Amygdala (tissue), 56 donors: ENCODE data around the gene L2HGDH.

Source experiments
- DNase-seq, 56 donors: peaks; one replicate each; lab custom pipeline; 2025; lab: John Stamatoyannopoulos, UW

Gene L2HGDH

DNA sequence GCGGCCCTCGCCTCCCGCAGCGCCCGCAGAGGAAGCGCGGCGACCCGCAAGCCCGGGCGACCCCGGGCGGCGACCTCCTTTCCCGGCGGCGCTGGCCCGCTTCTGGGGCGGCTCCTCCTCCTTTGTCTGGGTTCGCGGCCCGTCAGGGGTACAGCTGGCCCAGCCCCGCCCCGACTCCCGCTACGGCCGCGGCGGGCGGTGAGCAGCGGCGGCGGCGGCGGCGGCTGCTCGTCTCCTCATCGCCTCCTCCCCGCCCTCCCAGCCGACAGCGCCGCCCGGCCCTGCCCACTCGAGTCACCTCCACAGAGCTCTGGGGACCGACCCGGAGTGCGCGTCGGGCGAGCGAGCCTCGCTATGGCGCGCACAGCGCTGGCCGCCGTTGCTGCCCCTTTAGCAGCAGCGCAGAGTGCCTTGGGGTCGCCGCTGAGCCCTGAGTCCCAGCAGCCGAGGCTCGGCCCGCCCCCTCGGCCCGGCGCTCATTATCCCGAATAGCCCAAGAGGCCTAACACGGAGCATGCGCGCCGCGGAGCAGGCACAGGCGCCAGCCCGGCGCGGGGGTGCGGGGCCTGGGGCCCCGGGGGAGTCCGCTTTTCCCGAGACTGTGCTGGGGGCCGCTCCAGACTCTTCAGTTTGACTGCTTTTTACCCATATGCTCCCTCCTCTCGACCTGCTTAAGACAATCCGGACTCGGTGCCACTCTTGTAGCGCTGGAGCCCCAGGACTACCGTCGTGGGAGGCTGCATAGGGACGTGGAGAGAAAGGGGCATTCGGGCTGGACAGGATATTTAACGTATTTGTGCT lies 80.4 kb downstream of the L2HGDH start, which contains the start of gene SOS2:
TSS of gene SOS2 (minus strand) at position 104 of the 801 bp plus-strand sequence. CDS start 295 bp downstream, outside the sequence.
- DNase-seq: peak; percentile 33 to 96 (median 86)

DNA sequence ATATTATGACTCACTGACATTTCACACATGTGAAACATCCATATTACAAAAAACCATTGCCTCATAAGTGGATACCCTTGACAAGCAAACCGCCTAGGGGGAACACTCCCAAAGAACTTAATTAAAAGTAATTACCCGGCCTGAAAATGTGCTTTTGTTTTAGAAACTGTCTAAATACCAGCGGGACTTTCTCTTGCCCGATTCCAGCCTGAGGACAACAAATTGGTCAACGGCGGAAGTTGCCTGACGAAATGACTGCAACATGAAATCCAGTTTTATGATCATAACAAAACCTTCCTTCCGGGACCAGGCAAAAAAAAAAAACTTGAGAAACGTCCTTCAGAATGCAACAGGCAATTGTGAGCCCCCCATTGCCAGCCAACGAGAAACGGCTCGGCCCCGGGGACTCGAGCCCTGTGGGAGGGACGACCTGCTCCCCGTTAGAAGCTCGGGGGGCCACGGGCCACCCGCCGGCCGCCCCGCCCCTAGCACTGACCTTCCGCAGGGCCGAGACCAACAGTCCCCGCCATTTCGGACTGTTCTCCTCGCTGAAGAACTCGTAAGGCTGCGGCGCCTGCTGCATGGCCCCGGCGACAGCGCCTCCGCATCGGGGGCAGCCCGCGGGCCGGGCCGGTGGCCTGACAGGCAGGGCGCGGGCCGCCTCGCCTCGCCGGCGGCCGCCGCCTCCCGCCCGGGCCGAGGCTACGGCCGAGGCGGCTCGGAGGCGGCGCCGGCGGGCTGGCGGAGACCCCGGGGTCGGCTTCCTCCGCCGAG lies 81.1 kb downstream of the L2HGDH start:
- peak in 44 of 56 donors; percentile 2 to 70 (median 32) for DNase-seq

DNA sequence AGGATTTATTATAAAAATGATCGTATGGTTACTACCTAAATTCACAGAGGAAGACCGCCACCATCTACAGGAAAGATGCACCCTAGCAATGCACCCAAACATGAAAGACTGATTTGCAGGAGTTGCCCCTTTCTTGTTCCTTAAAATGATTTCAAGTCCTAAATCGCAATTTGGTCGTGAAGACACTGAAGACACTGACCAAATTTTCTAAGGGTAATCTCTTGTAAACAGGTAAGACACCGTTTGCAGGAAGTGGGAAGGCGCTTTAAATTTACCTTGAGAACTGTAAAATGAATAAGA lies 81.7 kb downstream of the L2HGDH start:
- DNase-seq: peak in 1 of 56 donors; percentile 5

DNA sequence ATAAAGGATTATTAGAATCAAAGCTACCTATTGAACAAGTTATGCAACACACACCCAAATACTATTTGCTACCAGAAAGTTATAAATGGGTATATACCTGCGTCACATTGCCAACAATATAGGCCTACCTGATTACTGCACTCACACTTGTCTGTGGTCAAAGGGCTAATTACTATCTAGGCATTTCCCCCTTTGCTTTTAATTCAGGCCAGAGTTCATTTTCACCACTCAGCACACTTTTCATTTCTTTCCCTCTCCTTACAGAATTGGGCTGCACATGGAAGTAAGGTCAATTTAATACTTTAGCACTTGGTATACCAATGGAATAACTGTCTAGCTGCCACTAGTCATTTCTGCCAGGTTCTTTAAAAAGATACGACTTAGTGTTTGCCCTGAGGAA lies 82.3 kb downstream of the L2HGDH start:
- no peak for DNase-seq

DNA sequence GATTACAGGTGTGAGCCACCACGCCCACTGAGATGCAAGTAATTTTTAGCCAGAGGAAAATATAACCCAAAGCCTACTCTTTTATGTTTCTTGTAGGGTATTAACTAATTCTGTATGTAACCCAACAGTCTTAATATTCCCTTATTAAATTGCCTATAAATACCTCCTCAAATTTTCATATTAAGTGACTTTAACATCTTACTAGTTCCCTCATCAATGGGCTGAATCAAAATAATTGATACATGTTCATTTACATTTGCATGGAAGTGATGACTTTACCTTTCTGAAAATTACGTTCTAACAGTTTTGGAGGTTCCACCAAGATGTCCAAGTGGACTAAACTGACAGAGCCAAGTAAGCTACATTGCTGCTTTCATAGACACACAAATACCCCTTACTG lies 83.7 kb downstream of the L2HGDH start:
- no peak for DNase-seq

DNA sequence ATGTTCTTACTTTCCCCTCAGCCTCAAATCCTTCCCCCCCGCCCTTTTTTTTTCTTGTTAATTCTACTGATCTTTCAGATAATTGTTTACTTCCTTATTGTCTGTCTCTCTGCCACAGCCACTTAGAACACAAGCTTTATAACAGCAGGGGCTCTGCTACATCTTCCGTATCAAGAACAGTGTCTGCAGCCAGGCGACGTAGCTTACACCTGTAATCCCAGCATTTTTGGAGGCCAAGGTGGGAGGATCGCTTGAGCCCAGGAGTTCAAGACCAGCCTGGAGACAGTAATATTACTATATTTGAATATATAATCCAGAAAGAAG lies 86.1 kb downstream of the L2HGDH start:
- no peak for DNase-seq

DNA sequence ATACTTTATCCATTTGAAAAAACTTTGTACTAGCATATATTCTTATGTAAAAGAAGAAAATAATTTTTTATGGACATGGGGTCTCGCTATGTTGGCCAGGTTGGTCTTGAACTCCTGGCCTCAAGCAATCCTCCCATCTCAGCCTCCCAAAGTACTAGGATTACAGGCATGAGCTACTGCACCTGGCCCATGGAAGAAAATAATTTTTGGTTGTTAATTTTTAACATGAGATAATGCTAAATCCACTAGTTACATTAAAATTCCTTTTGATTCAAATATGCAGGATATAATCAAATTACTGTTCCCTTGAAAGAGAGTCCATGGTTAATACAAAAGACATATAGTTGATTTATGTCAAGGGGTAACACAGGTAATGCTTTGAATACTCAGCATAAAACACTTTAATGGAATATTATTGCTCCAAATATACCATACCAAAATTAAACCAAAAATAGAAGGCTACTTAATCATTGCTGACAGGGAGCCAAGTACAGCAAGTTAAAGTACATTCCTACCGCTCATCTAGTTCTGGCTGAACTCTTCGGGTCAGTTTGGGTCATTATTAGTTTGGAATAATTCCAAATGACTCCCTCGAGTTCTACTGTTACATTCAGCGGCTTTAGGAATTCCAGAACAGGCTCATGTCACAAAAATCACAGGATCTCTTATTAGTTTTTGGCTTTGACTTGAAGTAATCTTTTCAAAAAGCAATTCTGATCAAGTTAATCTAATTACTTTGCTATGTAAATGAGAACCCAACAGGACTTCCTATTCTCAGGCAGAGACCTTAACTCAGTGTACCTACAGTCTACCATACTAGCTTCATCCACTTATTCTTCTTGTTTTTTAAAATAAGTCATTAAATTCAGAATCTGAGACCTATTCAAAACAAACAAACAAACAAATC lies 86.7 kb downstream of the L2HGDH start:
- DNase-seq: no peak

DNA sequence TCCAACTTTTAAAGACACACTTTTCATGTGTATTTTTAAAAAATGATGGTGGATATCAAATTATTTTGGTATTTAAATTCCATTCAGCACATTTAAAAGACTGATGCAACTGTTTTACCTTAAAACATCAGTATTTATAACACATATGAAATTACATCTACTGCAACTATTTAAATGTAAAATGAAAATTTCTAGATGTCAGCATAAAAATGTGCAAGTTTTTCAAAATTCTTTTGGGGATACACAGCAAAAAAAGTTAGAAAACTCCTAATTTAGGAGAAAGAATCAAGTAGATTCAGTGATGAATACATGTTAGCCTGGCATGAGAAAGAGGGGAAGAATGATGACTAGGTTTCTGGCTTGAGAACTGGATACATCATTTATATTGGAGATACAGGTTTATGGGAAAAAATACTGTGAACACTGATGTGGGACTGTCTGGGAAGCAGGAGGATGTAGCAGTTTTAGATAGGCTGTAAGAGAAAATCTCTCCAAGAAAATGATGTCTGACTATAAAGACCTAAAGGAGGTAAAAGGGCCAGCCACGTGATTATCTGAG lies 89.9 kb downstream of the L2HGDH start:
- DNase-seq: no peak

DNA sequence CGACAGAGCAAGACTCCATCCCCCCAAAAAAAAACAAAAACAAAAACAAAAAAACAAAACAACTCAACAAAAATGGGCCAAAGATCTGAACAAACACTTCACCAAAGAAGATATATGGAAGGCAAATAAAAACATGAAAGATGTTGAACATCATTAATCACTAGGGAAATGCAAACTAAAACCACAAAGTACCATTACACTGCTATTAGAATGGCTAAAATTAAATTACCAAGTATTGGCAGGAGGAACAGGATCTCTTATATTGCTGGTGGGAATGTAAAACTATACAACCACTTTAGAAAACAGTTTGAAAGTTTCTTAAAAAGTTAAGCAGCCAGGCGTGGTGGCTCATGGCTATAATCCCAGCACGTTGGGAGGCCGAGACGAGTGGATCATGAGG lies 93.5 kb downstream of the L2HGDH start:
- no peak for DNase-seq

DNA sequence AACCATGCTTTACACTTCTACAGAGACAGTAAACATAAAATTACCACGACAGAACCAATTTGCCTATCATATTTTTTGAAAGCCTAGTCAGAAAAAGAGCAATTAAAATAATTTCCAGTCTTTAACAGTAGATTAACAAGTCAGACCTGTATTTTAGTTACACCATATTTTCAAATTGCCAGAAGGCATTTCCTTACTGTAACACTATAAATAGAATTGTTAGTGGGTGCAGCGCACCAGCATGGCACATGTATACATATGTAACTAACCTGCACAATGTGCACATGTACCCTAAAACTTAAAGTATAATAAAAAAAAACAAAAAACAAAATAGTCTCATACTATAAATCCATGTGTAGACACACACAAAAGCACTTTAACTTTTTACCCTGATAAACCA lies 96.6 kb downstream of the L2HGDH start:
- no peak for DNase-seq

DNA sequence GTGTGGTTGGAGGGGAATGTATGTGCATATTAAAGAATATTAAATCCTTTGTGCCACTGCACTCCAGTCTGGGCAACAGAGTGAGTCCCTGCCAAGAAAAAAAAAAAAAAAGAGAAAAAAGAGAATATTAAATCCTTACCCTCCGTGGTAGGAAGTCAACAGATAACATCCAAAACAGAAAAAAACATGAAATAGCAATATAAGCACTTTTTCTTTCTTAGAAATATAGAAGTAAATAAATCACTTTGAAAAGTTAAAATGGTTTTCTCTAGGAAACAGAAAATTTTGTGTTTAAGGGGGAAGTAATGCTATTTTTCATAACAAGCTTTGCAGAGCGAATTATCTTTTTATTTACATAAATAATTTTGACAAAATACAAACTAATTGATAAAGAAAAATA lies 98.2 kb downstream of the L2HGDH start:
- DNase-seq: no peak

DNA sequence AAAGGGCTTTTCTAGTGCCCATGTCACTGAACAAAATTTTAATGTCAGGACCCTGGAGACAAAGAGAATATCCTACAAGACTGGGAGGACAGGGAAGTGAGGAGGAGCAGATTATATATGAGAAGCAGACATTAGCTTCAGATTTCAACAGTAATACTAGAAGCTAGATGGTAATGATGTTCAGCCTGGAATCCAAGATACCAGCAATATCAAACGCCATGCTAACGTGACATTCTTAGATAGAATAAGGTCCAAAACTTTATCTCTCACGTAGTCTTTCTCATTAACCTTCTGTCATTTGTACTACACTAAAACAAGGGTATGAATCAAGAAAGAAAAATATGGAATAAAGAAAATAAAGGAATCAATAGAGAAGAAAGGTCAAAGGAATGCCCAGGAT lies 99.3 kb downstream of the L2HGDH start:
- DNase-seq: no peak

DNA sequence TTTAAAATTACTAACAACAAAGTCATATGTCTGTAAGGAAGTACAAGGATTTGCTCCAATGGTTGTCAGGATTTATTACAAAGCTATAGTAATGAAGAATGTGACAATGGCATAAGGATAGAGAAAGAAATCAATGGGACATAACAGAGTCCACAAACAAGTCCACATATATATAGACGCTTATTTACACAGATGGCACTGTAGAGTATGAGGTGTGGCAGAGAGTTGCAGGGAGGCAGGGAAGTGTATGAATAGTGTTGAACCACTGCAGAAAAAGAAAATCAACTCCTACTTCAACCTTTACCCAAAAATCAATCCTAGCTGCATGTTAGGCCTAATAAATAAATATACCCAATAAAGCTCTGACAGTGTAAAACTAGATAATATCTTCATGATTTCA lies 102.0 kb downstream of the L2HGDH start:
- no peak for DNase-seq

DNA sequence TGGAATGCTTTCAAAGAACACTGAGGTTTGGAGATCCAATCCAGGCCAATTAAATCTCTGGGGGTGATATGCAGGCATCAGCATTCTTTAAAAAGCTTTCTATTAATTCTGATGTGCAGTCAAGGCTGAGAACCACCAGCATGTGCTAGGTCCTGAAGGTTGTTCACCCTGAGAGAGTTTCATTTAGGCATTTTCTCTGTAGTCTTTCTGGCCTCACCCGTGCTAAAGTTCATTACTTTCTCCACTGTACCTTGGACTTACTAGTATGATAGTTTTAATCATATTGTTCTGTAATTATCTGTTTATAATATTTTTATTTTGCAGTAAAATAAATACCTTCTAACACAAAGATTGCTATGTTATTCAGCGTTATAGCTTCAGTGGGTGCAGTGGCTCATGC lies 113.5 kb downstream of the L2HGDH start:
- DNase-seq: no peak

DNA sequence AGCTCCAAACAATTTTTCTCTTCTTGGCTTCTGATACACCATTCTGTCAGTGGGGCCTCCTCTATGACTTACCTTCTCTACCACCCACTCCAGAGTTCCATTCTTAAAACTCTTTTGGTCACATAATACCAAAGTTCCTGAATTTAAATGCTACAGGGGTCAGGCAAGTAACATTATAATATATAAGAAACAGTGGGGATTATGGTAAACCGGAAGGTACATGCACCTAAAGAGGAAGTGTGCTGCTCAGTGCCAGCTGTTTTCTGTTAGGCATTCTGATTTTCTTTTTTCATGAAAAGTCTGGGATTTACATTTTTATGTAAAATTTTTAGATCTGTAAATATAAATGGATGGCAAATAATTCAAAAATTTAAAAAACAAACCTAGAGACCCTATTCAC lies 120.5 kb downstream of the L2HGDH start:
- no peak for DNase-seq
